Caco-2 (cell line): Measurements from ENCODE around the gene MOCS2. TPM values are rescaled to one million over a fixed set of nuclear protein-coding genes. Genes with fewer than 3 reads are reported as not detected.

Experiments used
- BruUV-seq: library from RNA; stranded (reverse); fragments of 400-500 nt; replicated peaks from 2 replicates; lab custom pipeline; 2021; lab: Mats Ljungman, UMichigan
- CTCF ChIA-PET: fragments of 300-600 bp; sonication (Branson Sonifier 250); formaldehyde crosslinking; loops from one replicate; lab custom pipeline; 2022; ENCODE audit warnings: antibody characterized with exemption; lab: Charles Lee
- POLR2A ChIA-PET: fragments of 300-600 bp; sonication (Branson Sonifier 250); formaldehyde crosslinking; loops from one replicate; lab custom pipeline; 2022; ENCODE audit warnings: antibody characterized with exemption; lab: Charles Lee
- DNase-seq, 2 experiments: peaks; one replicate each; pipeline versions ENCODE4 v3.0.0 to v3.0.0-alpha.2; 2020 to 2022
- H3K27me3 ChIP-seq: replicated peaks from 2 replicates; pipeline ENCODE4 v1.6.0; 2011; ENCODE audit warnings: low read length; ENCODE audit not compliant: control insufficient read depth, insufficient read depth
- H3K36me3 ChIP-seq: 2 replicates; pipeline ENCODE4 v1.5.1; 2011; ENCODE audit warnings: low read length; ENCODE audit not compliant: control insufficient read depth, insufficient read depth
- H3K4me1 ChIP-seq: fragments of 250-450 bp; sonication (Bioruptor Pico); 2 replicates; pipeline ENCODE4 v1.5.1; 2020; ENCODE audit warnings: mild to moderate bottlenecking
- H3K4me3 ChIP-seq: 2 replicates; pipeline ENCODE4 v1.5.1; 2011; ENCODE audit warnings: low read depth, mild to moderate bottlenecking, control low read depth, low read length
- H3K9me3 ChIP-seq: fragments of 250-450 bp; sonication (Bioruptor Pico); 2 replicates; pipeline ENCODE4 v1.5.1; 2020; ENCODE audit warnings: mild to moderate bottlenecking, moderate library complexity
- H3K27ac Mint-ChIP-seq: one replicate; pipeline ENCODE4 v1.8.0; 2022; ENCODE audit warnings: mixed read lengths; ENCODE audit not compliant: unreplicated experiment
- H3K27me3 Mint-ChIP-seq: one replicate; pipeline ENCODE4 v1.8.0; 2022; ENCODE audit warnings: mixed read lengths; ENCODE audit not compliant: insufficient read depth, unreplicated experiment
- H3K36me3 Mint-ChIP-seq: one replicate; pipeline ENCODE4 v1.8.0; 2022; ENCODE audit warnings: mild to moderate bottlenecking, mixed read lengths; ENCODE audit not compliant: insufficient read depth, unreplicated experiment
- H3K4me1 Mint-ChIP-seq: one replicate; pipeline ENCODE4 v1.8.0; 2022; ENCODE audit warnings: low read depth, mixed read lengths; ENCODE audit not compliant: unreplicated experiment
- H3K4me3 Mint-ChIP-seq: one replicate; pipeline ENCODE4 v1.8.0; 2022; ENCODE audit warnings: mild to moderate bottlenecking, moderate library complexity, mixed read lengths; ENCODE audit not compliant: unreplicated experiment
- H3K9me3 Mint-ChIP-seq: one replicate; pipeline ENCODE4 v1.8.0; 2022; ENCODE audit warnings: mixed read lengths; ENCODE audit not compliant: unreplicated experiment
- intact Hi-C: fragments of 100-400 bp; cut with micrococcal nuclease; formaldehyde crosslinking; loops from one replicate; pipeline ENCODE4 v1.10.0; 2022; ENCODE audit not compliant: unreplicated experiment
- total RNA-seq: library from RNA; stranded (reverse); gene quantifications from 2 replicates; pipeline ENCODE4 v1.2.3, GENCODE V29; 2022
- TF ChIP-seq, protein P1 (sequence below), 2 experiments: fragments of 200-600 bp in 1 of 2; IDR thresholded peaks; 1 replicate in 1 of 2; 2 replicates in 1 of 2; pipeline versions ENCODE4 v1.5.1 to v1.8.0; 2011 to 2022; ENCODE audit warnings: antibody characterized with exemption in 1 of 2, control low read depth in 1 of 2, inconsistent platforms in 1 of 2, low read depth in 1 of 2, low read length in 1 of 2, mild to moderate bottlenecking in 1 of 2, moderate library complexity in 1 of 2; ENCODE audit not compliant: insufficient read depth in 1 of 2, severe bottlenecking in 1 of 2, unreplicated experiment in 1 of 2

Gene MOCS2
- total RNA-seq, 1 experiment from 2014 or later, result 35.9 TPM

DNA sequence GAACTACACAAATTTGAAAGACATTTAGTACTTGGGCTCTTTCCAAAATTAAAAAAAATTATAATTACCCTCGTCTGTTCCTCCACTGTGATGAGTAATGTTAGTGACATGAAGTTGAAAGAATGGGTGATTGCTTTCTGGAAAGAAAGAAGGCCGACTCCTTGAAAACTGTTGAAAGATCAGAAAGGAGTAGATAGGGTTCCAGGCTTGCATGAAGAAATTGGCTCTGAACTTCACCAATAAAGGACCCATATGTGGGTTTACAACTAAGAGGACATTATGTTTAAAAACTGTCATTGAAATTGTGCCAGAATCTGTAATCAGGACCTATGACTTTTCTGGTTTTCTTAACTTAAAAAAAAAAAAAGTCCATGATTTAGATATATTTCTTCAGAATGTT, 20.7 kb upstream of the MOCS2 start:
- Histone ChIP-seq H3K4me1 (no peaks in the 10 kb centered on the region), H3K36me3 (no peaks in the 10 kb centered on the region), H3K4me3 (no peak overlapping the region), H3K9me3 (no peaks in the 10 kb centered on the region), H3K27me3 (no peaks in the 10 kb centered on the region)
- Mint-ChIP-seq H3K9me3 (no peaks in the 10 kb centered on the region), H3K36me3 (no peaks in the 10 kb centered on the region), H3K27ac (no peak overlapping the region), H3K4me3 (no peak overlapping the region), H3K27me3 (no peaks in the 10 kb centered on the region), H3K4me1 (no peaks in the 10 kb centered on the region)
- no peak for DNase-seq
- no TSS peak for BruUV-seq
- TF ChIP-seq, protein P1, sequence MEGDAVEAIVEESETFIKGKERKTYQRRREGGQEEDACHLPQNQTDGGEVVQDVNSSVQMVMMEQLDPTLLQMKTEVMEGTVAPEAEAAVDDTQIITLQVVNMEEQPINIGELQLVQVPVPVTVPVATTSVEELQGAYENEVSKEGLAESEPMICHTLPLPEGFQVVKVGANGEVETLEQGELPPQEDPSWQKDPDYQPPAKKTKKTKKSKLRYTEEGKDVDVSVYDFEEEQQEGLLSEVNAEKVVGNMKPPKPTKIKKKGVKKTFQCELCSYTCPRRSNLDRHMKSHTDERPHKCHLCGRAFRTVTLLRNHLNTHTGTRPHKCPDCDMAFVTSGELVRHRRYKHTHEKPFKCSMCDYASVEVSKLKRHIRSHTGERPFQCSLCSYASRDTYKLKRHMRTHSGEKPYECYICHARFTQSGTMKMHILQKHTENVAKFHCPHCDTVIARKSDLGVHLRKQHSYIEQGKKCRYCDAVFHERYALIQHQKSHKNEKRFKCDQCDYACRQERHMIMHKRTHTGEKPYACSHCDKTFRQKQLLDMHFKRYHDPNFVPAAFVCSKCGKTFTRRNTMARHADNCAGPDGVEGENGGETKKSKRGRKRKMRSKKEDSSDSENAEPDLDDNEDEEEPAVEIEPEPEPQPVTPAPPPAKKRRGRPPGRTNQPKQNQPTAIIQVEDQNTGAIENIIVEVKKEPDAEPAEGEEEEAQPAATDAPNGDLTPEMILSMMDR (IDR thresholded peaks at IDR 0.05; ENCODE audit: insufficient read depth in 1 of 2, low read depth in 1 of 2, low read length in 1 of 2, severe bottlenecking in 1 of 2, unreplicated experiment in 1 of 2), result no peak
- intact Hi-C loops, result no loop called here
- ChIA-PET POLR2A (no interaction called here), CTCF (no interaction called here)

DNA sequence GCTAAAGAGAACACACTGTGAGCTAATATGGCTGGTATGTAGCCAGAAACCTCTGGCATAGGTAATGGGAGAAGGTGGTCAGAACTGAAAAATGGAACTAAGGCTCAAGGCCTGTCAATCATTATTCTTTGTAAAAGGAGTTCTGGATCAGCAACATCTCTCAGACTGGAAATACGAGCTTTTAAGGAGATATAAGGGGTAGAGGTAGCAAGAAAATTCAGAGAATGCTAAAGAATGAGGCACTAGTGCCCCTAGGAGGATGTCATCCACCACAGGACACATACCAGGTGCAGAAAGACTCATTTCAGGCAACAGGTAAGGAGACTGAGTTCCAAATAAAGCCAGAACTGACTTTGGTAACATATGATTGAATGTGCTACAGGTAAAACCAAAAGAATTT, 18.9 kb upstream of the MOCS2 start:
- Mint-ChIP-seq H3K36me3 (no peaks in the 10 kb centered on the region), H3K4me1 (no peaks in the 10 kb centered on the region), H3K4me3 (no peak overlapping the region), H3K27ac (no peak overlapping the region), H3K27me3 (no peaks in the 10 kb centered on the region), H3K9me3 (no peaks in the 10 kb centered on the region)
- TF ChIP-seq, protein P1 (IDR thresholded peaks at IDR 0.05; ENCODE audit: insufficient read depth in 1 of 2, low read depth in 1 of 2, low read length in 1 of 2, severe bottlenecking in 1 of 2, unreplicated experiment in 1 of 2), result no peak
- no peak for DNase-seq
- Histone ChIP-seq H3K4me1 (no peaks in the 10 kb centered on the region), H3K4me3 (no peak overlapping the region), H3K9me3 (no peaks in the 10 kb centered on the region), H3K36me3 (no peaks in the 10 kb centered on the region), H3K27me3 (no peaks in the 10 kb centered on the region)
- CTCF ChIA-PET, result no interaction called here
- no TSS peak for BruUV-seq
- POLR2A ChIA-PET, result no interaction called here
- intact Hi-C loops, result no loop called here

DNA sequence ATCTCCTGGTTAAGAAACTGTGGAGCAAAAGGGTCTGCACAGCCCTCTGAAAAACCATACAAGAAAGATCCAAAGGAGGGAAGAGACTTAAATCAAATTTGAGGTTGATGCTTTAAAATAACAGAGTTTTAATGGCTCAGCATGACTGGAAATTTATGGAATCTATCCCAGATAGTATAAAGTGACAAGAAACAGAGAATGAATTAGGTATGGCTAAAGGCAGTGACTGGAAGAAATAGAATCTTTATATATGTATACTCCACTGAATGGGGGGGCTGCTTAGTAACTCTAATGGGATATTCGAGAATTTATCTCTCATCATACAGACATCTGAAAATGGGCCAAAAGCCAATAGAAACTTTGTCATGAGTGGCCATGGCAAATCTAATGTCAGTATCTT, 17.6 kb upstream of the MOCS2 start:
- Mint-ChIP-seq H3K36me3 (no peaks in the 10 kb centered on the region), H3K4me1 (no peaks in the 10 kb centered on the region), H3K9me3 (no peaks in the 10 kb centered on the region), H3K27ac (no peak overlapping the region), H3K4me3 (no peak overlapping the region), H3K27me3 (no peaks in the 10 kb centered on the region)
- ChIA-PET CTCF (no interaction called here), POLR2A (no interaction called here)
- H3K4me1 ChIP-seq, result no peaks in the 10 kb centered on the region
- H3K9me3 ChIP-seq, result no peaks in the 10 kb centered on the region
- intact Hi-C loops, result no loop called here
- no peaks in the 10 kb centered on the region for H3K36me3 ChIP-seq
- no peak overlapping the region for H3K4me3 ChIP-seq
- TF ChIP-seq, protein P1 (IDR thresholded peaks at IDR 0.05; ENCODE audit: insufficient read depth in 1 of 2, low read depth in 1 of 2, low read length in 1 of 2, severe bottlenecking in 1 of 2, unreplicated experiment in 1 of 2), result no peak
- no peaks in the 10 kb centered on the region for H3K27me3 ChIP-seq
- no peak for DNase-seq
- no TSS peak for BruUV-seq
